ENCODE data around the gene CSK.
A peak's percentile ranks its signal among the peaks of the same experiment; 100 is the strongest.

The CSK gene

DNA sequence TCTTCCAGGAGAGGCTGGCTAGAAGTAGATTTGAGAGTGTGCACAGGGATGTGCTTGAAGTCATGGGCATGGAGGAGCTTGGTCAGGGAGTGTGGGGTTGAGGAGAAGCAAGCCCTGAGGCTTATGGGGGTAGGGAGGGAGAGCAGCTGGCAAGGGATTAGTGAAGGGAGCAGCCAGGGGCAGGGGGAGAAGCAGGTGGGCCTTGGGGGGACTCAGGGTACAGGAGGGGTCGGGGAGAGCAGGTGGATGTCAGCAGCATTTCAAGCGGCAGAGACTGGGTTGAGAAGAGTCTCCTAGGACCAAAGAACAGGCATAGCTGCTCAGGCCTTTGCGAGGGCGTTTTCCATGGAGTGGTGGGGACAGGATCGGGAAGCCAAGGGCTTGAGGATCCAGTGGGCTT, 27.4 kb downstream of the CSK start:
- Histone ChIP-seq H3F3A (ENCODE audit: low read depth) (no peaks in the 10 kb centered on the region; the same call in 1 of the 2 replicates), H3K9ac (ENCODE audit: low read depth, low read length, poor library complexity, severe bottlenecking) (no peak overlapping the region), H3K4me2 (ENCODE audit: low read depth, low read length, poor library complexity, severe bottlenecking) (no peak overlapping the region), H3K9me2 (replicated peaks; ENCODE audit: low read depth, low read length) (no peaks in the 10 kb centered on the region), H2AFZ (ENCODE audit: low read length) (no peak overlapping the region), H3K9me3 (ENCODE audit: insufficient read depth, low read depth, low read length) (no peaks in the 10 kb centered on the region), H3K36me3 (ENCODE audit: insufficient read depth, low read length) (peaks cover 8% of the 10 kb centered on the region; the same call in 1 of the 2 replicates), H3K27me3 (ENCODE audit: insufficient read depth, low read length, poor library complexity, severe bottlenecking) (no peaks in the 10 kb centered on the region), H3K4me1 (ENCODE audit: insufficient read depth, low read length, poor library complexity, severe bottlenecking) (no peaks in the 10 kb centered on the region), H3K79me2 (ENCODE audit: insufficient read depth, low read length) (no peaks in the 10 kb centered on the region), H4K20me1 (ENCODE audit: insufficient read depth, low read length, poor library complexity, severe bottlenecking) (no peaks in the 10 kb centered on the region), H3K4me3 (ENCODE audit: low read length, poor library complexity, severe bottlenecking) (no peak overlapping the region)
- TF ChIP-seq, protein P1, sequence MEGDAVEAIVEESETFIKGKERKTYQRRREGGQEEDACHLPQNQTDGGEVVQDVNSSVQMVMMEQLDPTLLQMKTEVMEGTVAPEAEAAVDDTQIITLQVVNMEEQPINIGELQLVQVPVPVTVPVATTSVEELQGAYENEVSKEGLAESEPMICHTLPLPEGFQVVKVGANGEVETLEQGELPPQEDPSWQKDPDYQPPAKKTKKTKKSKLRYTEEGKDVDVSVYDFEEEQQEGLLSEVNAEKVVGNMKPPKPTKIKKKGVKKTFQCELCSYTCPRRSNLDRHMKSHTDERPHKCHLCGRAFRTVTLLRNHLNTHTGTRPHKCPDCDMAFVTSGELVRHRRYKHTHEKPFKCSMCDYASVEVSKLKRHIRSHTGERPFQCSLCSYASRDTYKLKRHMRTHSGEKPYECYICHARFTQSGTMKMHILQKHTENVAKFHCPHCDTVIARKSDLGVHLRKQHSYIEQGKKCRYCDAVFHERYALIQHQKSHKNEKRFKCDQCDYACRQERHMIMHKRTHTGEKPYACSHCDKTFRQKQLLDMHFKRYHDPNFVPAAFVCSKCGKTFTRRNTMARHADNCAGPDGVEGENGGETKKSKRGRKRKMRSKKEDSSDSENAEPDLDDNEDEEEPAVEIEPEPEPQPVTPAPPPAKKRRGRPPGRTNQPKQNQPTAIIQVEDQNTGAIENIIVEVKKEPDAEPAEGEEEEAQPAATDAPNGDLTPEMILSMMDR (conservative IDR thresholded peaks at IDR 0.05; ENCODE audit: low read length): 0 out of 2 replicates have a peak, but pooled peaks have one; percentile 4
- TF ChIP-seq EZH2phosphoT487 (IDR thresholded peaks at IDR 0.05; ENCODE audit: borderline replicate concordance): no peak

DNA sequence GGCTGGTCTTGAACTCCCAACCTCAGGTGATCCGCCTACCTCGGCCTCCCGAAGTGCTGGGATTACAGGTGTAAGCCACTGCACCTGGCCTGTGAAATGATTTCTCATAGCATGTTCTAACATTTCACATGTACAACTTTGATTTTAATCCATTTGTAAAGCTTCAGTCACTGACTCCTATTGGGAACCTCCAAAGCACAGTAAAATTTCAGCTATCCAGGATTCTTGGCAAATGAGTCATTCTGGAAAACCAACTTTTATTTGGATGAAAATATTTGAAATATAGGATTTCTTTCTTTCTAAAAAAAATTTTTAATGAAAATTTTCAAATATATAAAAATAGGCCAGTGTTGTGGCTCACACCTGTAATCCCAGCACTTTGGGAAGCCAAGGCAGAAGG, 28.1 kb downstream of the CSK start:
- Histone ChIP-seq H4K20me1 (ENCODE audit: insufficient read depth, low read length, poor library complexity, severe bottlenecking) (no peaks in the 10 kb centered on the region), H3F3A (ENCODE audit: low read depth) (no peaks in the 10 kb centered on the region), H3K4me1 (ENCODE audit: insufficient read depth, low read length, poor library complexity, severe bottlenecking) (no peaks in the 10 kb centered on the region), H3K79me2 (ENCODE audit: insufficient read depth, low read length) (no peaks in the 10 kb centered on the region), H3K4me2 (ENCODE audit: low read depth, low read length, poor library complexity, severe bottlenecking) (no peak overlapping the region), H3K9me3 (ENCODE audit: insufficient read depth, low read depth, low read length) (no peaks in the 10 kb centered on the region), H3K36me3 (ENCODE audit: insufficient read depth, low read length) (peaks cover under 1% of the 10 kb centered on the region; the same call in 1 of the 2 replicates), H3K27me3 (ENCODE audit: insufficient read depth, low read length, poor library complexity, severe bottlenecking) (no peaks in the 10 kb centered on the region), H3K4me3 (ENCODE audit: low read length, poor library complexity, severe bottlenecking) (no peak overlapping the region), H3K9me2 (replicated peaks; ENCODE audit: low read depth, low read length) (no peaks in the 10 kb centered on the region), H2AFZ (ENCODE audit: low read length) (no peak overlapping the region), H3K9ac (ENCODE audit: low read depth, low read length, poor library complexity, severe bottlenecking) (no peak overlapping the region)
- no peak for TF ChIP-seq EZH2phosphoT487 (IDR thresholded peaks at IDR 0.05; ENCODE audit: borderline replicate concordance)
- TF ChIP-seq, protein P1 (conservative IDR thresholded peaks at IDR 0.05; ENCODE audit: low read length): no peak

DNA sequence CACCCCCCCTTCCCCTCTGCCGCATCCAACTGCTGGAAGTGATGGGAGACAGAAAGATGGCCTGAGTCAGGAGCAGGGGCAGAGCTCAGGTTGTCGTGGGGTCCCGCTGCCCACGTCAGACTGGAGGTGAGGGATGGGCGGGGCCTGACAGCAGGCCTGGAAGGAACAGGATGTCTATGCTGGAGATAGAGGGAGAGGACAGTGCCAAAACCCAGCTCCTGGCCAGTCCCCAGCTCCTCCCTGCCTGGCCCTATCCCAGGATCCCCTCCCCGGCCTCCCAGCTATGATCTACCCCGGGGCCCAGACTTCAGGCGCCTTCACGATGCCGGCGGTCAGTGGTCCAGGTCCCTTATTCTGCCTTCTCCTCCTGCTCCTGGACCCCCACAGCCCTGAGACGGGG, 30.7 kb downstream of the CSK start, which contains the start of gene LMAN1L:
Gene LMAN1L (plus strand): TSS at position 303 of the 400 bp plus-strand sequence. CDS start 20 bp downstream, at position 323.
- Histone ChIP-seq H4K20me1 (ENCODE audit: insufficient read depth, low read length, poor library complexity, severe bottlenecking) (no peaks in the 10 kb centered on the region), H3K4me3 (ENCODE audit: low read length, poor library complexity, severe bottlenecking) (no peak within 1 kb of the TSS), H3K4me1 (ENCODE audit: insufficient read depth, low read length, poor library complexity, severe bottlenecking) (no peaks in the 10 kb centered on the region), H3K9me3 (ENCODE audit: insufficient read depth, low read depth, low read length) (no peaks in the 10 kb centered on the region), H3K79me2 (ENCODE audit: insufficient read depth, low read length) (no peaks in the 10 kb centered on the region), H3K27me3 (ENCODE audit: insufficient read depth, low read length, poor library complexity, severe bottlenecking) (no peaks in the 10 kb centered on the region), H3K9me2 (replicated peaks; ENCODE audit: low read depth, low read length) (no peaks in the 10 kb centered on the region), H3K4me2 (ENCODE audit: low read depth, low read length, poor library complexity, severe bottlenecking) (no peak within 1 kb of the TSS), H3F3A (ENCODE audit: low read depth) (no peaks in the 10 kb centered on the region), H2AFZ (ENCODE audit: low read length) (no peak within 1 kb of the TSS), H3K36me3 (ENCODE audit: insufficient read depth, low read length) (no peaks in the 10 kb centered on the region), H3K9ac (ENCODE audit: low read depth, low read length, poor library complexity, severe bottlenecking) (no peak within 1 kb of the TSS)
- no peak for TF ChIP-seq EZH2phosphoT487 (IDR thresholded peaks at IDR 0.05; ENCODE audit: borderline replicate concordance)
- TF ChIP-seq, protein P1 (conservative IDR thresholded peaks at IDR 0.05; ENCODE audit: low read length): no peak
